ENCODE measurements around the gene SPACA6. TPM values are rescaled to one million over a fixed set of nuclear protein-coding genes. Genes with fewer than 3 reads are reported as not detected.
"Not testable (repeated sequence)": the region's sequence is repeated elsewhere in the genome, so short reads cannot be mapped to it uniquely, and the experiment has no call there.

Gene SPACA6, protein sequence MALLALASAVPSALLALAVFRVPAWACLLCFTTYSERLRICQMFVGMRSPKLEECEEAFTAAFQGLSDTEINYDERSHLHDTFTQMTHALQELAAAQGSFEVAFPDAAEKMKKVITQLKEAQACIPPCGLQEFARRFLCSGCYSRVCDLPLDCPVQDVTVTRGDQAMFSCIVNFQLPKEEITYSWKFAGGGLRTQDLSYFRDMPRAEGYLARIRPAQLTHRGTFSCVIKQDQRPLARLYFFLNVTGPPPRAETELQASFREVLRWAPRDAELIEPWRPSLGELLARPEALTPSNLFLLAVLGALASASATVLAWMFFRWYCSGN
- 27.9 TPM for total RNA-seq (ENCODE audit: insufficient read depth, low replicate concordance)

DNA sequence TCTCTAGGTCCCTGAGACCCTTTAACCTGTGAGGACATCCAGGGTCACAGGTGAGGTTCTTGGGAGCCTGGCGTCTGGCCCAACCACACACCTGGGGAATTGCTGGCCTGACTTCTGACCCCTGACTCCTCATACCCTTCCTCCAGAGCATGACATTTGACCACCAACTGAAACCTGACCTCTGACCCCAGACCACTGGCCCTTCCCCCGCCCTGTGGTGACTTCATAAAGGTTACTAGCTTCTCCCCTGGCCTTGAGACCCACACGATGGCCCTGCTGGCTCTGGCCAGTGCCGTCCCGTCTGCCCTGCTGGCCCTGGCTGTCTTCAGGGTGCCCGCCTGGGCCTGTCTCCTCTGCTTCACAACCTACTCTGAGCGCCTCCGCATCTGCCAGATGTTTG is at the start of gene SPACA6:
SPACA6 (plus strand) TSS at position 71 of the 400 bp plus-strand sequence; CDS start at position 268, 197 bp downstream.
- DNase-seq (ENCODE audit: low spot score), result no peak

DNA sequence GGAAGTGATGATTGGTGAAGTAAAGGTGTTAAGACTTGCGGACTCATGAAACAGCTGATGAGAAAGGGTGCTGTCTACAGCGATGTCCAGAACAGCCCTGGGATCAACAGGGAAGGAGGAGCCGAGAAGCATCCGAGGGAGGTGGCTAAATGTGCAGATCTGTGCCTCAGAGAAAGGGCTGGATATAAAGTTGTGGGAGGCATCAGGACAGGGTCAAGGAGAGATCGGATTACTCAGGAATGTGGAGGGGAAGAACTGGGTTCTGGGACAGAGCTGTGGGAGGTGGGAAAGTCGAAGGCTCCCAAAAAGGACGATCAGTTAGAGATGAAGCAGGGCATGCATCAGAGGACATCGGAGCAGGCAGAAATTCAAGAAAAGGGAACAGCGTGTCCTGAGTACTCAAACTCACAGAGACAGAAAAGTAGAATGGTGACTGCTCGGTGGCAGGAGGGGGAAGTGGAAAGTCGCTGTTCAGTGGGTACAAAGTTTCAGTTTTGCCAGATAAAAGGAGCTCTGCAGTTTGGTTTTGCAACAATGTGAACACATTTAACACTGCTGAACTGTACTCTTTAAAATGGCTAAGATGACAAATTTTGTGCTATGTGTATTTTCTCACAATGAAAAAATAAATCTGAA is 48.4 kb upstream of the SPACA6 start:
- DNase-seq (ENCODE audit: low spot score), result peak; percentile 9

DNA sequence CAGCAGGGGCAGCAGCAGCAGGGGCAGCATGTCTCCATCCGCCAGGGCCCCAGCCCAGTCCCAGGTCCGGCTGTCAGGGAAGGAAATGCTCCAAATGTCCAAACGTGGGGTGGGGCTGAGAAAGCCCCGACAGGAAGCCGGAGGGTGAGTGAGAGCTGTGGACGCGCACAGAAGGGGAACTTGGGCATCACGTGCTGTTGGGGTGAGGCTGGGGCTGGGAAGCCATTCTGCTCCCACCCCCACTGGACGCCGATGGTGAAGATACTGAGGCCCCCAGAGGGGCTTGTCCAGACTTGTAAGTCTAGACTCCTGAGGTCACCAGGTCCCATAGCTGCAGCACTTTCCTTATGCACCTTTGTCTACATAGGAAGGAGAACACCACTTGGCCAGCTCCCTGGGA is 46.4 kb upstream of the SPACA6 start, which contains the start of gene SIGLEC14:
SIGLEC14 (minus strand) TSS at position 96 of the 400 bp plus-strand sequence; CDS start at position 30, 66 bp downstream.
- not testable (repeated sequence) for DNase-seq (ENCODE audit: low spot score)

DNA sequence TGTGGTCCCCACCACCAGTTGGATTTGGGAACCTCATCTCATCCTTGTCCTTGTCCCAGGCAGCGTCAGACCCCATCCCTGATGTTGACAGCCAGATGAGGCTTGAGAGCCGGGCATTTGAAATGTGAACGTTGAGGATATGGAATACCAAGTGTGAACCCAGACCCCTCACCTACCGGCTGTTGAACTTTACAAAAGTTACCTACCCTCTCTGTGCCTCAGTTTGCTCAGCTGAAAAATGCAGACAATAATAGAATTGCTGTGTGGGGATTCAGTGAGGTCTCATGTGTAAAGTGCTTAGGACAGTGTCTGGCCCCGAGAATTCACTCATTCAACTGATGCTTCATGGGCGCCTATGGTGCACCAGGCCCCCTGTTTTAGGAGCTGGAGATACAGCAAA is 45.8 kb upstream of the SPACA6 start:
- no peak for DNase-seq (ENCODE audit: low spot score)

DNA sequence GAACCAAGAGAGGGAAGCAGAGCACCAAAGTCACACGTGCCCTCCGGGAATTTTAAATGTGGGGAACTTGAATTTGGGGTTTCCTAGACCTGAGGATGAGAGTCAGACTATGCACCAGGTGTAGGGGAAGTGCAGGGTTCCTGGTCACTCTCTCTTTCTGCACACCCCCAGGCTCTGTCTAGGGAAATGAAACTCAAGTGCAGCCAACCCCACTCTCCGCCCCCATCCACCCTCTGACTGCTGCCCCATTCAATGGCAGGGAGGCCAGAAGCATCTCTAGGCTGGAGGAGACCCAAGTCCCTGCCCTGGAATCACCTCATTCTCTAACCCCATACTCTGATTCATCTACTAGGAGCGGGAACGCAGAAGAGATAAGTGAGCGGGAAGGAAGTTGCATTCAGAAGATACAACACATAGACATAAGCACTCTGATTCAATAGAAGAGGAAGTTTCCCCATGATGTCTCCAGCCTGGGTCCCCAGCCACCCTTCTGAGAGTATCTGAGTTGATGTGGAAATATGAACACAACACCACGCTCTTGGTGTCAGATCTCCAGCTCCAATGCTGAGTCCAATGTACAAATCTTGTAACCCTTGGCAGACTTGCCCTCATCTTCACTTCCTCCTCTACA is 41.8 kb upstream of the SPACA6 start:
- no peak for DNase-seq (ENCODE audit: low spot score)

DNA sequence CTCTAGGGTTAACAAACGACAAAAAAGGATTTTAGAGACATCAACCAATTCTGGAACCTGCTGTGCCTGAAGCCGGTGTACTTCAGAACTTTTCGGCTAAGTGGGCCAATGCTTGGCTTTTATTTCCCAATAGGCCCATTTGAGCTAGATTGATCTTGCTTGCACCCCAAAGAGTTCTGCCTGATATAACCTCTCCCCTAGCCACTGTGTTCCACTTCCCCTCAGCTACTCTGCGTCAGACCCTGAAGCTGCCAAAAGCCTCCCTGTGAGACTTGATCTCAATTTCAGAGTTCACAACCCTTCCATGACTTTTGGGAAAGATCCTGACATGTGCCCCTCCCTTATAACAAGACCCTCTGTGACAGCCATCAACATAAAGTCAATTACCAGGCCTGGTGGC is 40.9 kb upstream of the SPACA6 start:
- no peak for DNase-seq (ENCODE audit: low spot score)

DNA sequence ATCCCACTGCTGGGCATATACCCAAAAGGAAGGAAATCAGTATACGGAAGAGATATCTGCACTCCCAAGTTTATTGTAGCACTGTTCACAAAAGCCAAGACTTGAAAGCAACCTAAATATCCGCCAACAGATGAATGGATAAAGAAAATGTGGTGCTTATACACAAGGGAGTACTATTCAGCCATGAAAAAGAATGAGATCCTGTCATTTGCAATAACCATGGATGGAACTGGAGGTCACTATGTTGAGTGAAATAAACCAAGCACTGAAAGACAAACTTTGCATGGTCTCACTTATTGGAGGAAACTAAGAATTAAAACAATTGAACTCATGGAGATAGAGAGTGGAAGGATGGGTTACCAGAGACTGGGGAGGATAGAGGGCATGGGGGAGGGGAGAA is 40.0 kb upstream of the SPACA6 start:
- no peak for DNase-seq (ENCODE audit: low spot score)

DNA sequence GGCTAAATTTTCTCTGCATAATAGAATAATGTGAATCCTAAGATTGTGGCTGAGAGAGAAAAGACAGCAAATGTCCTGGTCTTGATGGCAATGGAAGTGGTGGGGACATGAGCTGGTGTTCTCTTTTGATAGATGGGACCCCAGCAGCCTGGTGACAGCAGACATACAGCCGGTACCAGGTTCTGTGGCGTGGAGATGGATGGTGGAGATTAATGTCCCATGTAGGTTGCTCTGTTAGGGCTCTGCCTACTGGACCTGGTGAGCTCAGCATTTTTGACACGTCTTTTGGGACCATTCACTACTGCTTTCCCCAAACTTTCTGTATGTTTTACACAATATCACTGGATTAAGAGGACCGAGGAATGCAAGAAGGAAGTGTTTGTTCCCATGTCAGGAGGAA is 38.3 kb upstream of the SPACA6 start:
- DNase-seq (ENCODE audit: low spot score), result no peak

DNA sequence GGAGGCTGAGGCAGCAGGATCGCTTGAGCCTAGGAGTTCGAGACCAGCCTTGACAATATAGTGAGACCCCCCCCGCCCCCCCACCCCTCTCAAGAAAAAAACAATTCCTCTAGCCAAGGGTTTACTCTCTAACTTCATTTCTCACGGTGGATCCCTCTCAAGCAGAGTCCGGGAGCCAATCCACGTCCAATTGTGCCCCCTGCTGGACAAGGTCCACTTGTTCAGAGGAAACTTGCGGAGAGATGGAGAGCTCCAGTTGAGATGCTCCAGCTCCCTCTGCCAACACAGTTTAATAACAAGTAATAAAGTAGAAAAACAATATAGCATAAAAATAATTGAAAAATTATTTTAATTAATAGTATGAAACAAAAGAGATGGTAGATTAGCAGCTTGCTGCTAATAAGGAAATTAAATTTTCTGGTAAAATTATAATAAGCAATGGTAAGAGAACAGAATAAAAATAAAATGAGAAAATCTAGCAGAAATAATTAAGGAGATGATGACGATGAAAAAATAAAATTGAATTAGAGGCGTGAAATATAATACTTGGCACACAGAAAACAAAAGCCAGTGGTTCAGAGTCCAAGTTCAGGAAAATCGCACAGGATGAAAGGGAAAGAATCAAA is 32.0 kb upstream of the SPACA6 start:
- DNase-seq (ENCODE audit: low spot score), result peak; percentile 84

DNA sequence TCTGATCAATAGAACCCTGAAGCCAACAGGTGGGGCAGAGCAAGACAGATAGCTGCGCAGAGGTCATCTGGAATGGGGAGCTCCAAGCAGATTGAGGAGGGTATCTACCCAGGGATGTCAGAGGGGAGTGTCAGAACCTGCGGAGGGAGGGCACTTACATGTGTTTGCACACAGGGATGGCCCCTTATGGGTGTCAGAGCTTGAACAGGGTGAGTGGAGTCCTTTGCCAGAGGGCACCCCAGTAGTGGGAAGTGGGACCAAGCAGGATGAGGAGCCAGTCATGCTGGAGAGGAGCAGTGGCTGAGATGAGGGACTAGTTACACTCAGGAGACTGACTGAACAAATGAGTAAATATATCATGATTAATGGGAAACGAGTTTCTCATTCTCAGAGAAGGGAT is 29.5 kb upstream of the SPACA6 start:
- no peak for DNase-seq (ENCODE audit: low spot score)

DNA sequence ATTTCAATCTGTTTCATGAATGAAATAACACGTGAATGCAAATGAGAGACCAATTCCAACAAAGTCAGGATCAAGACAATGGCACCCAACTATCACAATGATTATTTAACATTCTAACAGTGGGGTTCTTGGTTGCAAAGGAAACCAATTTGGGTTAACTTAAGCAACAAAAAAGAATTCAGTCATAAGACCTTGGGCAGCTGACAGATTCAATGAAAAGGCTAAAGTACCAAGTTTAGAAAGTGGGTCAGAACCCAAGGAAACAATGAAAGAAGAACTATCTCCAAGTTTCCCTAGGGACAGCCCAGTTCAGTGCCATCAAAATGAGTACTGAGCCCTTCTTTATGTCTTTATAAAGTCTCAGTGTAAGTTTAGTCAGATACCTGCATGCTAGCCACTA is 29.0 kb upstream of the SPACA6 start:
- no peak for DNase-seq (ENCODE audit: low spot score)

DNA sequence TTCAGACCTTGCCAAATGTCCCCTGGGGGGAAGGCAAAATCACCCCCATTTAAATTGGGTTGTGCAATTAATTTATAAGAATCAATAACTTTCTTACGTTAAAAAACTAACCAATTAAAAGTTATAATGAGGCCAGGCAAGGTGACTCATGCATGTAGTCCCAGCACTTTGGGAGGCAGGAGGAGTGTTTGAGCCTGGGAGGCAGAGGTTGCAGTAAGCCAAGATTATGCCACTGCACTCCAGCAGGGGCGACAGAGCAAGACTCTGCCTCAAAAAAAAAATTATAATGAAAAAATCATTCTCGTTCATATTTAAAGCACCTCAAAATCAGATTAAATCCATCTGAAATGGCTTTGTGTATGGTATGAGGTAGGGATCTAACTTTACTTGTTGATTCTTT is 28.1 kb upstream of the SPACA6 start:
- no peak for DNase-seq (ENCODE audit: low spot score)

DNA sequence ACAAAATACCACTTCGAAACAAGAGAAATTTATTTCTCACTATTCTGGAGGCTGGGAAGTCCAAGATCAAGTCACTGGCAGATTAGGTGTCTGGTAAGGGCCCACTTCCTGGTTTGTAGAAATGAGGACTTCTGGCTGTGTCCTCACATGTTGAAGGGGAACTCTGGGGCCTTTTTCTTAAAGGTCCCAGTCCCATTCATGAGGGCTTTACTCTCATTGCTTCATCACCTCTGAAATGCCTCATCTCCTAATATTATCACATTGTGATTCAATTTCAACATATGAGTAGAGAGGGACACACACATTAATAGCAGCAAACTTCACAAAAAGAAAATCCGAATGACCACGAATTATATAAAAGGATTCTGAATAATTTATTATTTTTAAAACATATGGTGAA is 24.9 kb upstream of the SPACA6 start:
- DNase-seq (ENCODE audit: low spot score), result no peak

DNA sequence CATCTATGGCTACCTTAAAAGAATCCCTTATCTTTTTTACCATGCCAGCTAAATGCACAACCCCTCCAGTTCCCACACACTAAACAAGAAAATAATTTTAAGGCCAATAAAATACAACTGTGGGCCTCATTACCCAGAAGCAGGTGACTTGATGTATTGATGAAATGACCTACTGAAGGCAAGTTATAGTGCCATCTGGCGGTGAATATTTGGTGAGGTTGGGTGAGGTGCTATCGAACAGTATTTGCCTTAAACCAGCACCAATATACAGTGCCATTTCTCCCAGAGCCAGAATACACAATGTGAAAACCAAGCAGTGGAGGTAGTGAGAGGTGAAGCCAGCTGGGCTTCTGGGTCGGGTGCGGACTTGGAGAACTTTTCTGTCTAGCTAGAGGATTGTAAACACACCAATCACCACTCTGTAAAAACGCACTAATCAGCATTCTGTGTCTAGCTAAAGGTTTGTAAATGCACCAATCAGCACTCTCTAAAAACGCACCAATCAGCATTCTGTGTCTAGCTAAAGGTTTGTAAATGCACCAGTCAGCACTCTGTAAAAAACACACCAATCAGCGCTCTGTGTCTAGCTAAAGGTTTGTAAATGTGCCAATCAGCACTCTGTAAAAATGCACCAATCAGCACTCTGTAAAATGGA is 17.1 kb upstream of the SPACA6 start:
- DNase-seq (ENCODE audit: low spot score), result not testable (repeated sequence)

DNA sequence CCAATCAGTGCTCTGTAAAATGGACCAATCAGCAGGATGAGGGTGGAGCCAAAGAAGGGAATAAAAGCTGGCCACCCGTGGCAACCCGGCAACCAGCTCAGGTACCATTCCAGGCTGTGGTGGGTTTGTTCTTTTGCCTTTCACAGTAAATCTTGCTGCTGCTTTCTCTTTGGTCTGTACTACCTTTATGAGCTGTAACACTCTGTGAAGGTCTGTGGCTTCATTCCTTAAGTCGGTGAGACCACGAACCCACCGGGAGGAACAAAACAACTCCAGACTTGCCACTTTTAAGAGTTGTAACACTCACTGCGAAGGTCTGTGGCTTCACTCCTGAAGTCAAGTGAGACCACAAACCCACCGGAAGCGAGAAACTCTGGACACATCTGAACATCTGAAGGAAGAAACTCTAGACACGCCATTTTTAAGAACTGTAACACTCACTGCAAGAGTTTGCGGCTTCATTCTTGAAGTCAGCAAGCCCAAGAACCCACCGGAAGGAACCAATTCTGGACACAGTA is 16.5 kb upstream of the SPACA6 start:
- no peak for DNase-seq (ENCODE audit: low spot score)

DNA sequence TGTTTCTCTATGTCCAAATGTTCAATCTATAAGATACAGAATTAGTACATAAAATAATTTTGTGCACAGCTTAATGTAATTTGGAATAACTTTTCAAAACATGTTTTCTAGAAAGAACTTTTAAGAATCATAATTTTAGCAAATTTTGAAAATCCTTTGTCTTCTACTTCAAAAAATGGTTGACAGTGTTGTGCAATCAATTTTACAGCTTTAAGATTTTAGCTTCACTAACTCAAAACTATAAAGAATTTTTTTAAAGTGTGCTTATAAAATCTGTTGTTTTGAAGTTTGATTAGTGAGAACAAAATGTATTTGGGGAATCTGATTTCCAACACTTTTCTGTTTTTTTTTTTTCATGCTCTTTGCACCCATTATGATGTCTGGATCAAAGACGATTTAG is 12.7 kb upstream of the SPACA6 start:
- DNase-seq (ENCODE audit: low spot score), result no peak

DNA sequence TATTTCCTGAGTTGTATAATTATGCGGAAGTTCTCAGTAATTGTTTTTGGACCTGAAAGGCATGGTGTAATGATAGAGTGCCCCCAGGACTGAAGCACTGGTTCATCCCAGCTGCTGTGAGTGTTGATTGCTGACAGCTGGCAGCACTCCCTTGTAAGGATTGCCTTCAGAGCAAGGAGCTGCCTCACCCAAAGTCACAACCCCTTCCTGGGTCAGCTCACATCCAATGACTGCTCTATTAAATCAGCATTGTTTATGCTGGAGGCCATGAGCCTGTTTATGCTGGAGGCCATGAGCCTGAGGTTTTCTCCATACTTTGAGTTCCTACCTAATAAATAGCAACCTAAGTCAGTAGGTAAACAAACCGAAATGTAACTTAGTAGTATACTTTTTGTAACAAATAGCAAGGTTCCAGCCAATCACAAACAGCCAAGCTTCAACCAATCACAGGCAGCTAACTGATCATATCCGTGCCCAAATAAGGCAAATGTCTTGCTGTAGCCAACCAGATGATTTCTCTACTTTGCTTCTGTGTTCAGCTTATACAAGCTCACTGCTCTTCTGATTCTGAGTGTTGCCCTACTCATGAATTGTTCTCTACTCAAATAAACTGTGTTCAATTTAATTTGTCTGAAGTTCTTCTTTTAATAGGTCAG is 11.7 kb upstream of the SPACA6 start:
- no peak for DNase-seq (ENCODE audit: low spot score)

DNA sequence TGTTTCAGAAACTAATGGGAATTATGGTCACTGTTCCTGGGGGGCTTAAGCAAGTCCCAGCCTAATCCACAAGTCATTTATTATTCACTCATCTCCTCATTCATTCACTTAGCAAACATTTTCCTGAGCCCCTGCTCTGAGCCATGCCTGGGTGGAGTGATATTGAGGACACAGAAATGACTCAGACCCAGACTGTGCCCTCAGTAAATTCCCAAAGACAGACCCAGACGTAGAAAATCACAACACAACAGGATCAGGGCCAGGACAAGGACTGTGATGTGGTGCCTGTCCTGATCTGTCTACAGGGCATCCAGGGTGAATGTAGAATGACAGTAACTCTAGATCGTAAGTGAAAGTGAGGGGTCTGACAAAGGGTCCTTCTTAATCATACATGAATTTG is 7.0 kb upstream of the SPACA6 start:
- DNase-seq (ENCODE audit: low spot score), result peak; percentile 34

DNA sequence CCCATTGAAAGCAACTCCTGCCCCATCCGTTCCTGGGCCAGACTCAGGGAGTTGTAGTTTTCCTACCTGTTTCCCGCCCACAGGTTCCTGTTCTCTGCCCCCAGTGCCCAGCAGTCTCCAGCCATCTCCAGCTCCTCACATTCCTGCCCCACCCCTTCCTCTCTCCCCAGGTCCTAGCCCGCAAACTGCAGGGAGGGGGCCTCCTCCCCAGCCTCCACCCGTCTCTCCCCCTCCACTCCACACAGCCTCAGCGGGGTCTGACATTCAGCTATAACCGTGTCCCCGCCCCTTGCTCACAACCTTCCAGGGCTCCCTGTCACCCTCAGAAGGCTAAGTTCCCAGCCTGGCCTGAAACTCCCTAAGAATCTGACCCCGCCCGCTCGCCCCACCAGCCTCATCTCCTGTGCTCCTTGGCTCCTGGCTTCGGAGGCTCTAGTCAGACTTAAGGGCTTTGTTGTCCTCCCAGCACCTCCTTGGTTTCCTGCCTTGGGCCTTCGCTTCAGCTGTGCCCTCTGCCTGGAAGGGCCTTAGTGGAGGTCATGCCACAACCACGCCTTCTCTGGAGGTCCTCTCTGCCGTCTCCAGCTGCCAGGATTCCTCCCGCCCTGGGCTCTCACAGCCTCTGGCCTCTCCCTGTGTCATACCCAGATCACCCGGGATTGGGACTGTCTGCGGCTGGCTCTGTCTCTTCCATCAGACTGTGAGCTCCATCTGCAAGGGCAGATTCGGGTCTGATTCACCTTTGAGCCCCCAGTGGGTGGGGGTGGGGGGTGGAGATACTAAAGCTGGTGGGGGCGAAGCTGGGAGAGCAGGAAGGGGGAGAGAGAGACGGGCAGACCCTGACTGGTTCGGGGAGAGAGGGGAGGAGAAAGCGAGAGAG is 5.1 kb upstream of the SPACA6 start:
- peak; percentile 91 for DNase-seq (ENCODE audit: low spot score)
